WTC11 (cell line): ENCODE measurements around the gene PF4V1.

ENCODE experiments used
- CTCF ChIP-seq: fragments of 200-600 bp; IDR thresholded peaks from 2 replicates; pipeline ENCODE4 v1.8.0; 2022; ENCODE audit warnings: antibody characterized with exemption
- HMGXB4 ChIP-seq: sonication (generic); formaldehyde crosslinking; IDR thresholded peaks from 2 replicates; pipeline ENCODE4 v1.8.1; 2023; ENCODE audit warnings: mild to moderate bottlenecking, moderate library complexity, missing genetic modification reagents
- ZNF263 ChIP-seq: sonication (generic); formaldehyde crosslinking; IDR thresholded peaks from 2 replicates; pipeline ENCODE4 v1.8.1; 2022; ENCODE audit warnings: low read depth, mild to moderate bottlenecking, moderate library complexity, missing genetic modification reagents

GRCh38 chr4:73839715-73840114 lies 13.4 kb upstream of the PF4V1 start:
- TF ChIP-seq ZNF263 (CRISPR knock-in tag) (no peak), CTCF (no peak), HMGXB4 (CRISPR knock-in tag) (no peak)
